CD14-positive monocyte (primary cell): ENCODE results near the gene RAF1. TPM values are rescaled to one million over a fixed set of nuclear protein-coding genes. Genes with fewer than 3 reads are reported as not detected.

Source experiments
- DNase-seq, 3 donors: peaks; one replicate each; pipeline ENCODE4 v3.0.0-alpha.2; 2011 to 2022
- H2AFZ ChIP-seq: 2 replicates; pipeline ENCODE4 v1.6.0; 2012; ENCODE audit warnings: mild to moderate bottlenecking, low read depth, low read length, inconsistent platforms; ENCODE audit not compliant: insufficient read depth, poor library complexity, severe bottlenecking
- H3K27ac ChIP-seq, 2 donors: 1 replicate in 1 of 2; 2 replicates in 1 of 2; pipeline ENCODE4 v1.5.1; 2012 to 2013; ENCODE audit warnings: low read length in 2 of 2, control low read depth in 1 of 2, inconsistent platforms in 1 of 2, low read depth in 1 of 2, mild to moderate bottlenecking in 1 of 2
- H3K27me3 ChIP-seq, 2 donors: one replicate each; pipeline versions ENCODE4 v1.6.0 to v1.6.1; 2011 to 2013; ENCODE audit warnings: low read length in 2 of 2; ENCODE audit not compliant: control insufficient read depth in 2 of 2, insufficient read depth in 2 of 2
- H3K36me3 ChIP-seq, 2 donors: replicated peaks in 1 of 2; 1 replicate in 1 of 2; 2 replicates in 1 of 2; pipeline versions ENCODE4 v1.5.1 to v1.6.1; 2012 to 2013; ENCODE audit warnings: low read length in 2 of 2, control low read depth in 1 of 2, inconsistent platforms in 1 of 2, mild to moderate bottlenecking in 1 of 2; ENCODE audit not compliant: insufficient read depth in 2 of 2, control insufficient read depth in 1 of 2
- H3K4me1 ChIP-seq, 2 donors: 1 replicate in 1 of 2; 2 replicates in 1 of 2; pipeline versions ENCODE4 v1.5.1 to v1.6.1; 2012 to 2013; ENCODE audit warnings: low read length in 2 of 2, control low read depth in 1 of 2, inconsistent platforms in 1 of 2, mild to moderate bottlenecking in 1 of 2, moderate library complexity in 1 of 2; ENCODE audit not compliant: insufficient read depth in 2 of 2, control insufficient read depth in 1 of 2
- H3K4me2 ChIP-seq: replicated peaks from 2 replicates; pipeline ENCODE3; 2012; ENCODE audit warnings: low read length, moderate library complexity, mild to moderate bottlenecking; ENCODE audit not compliant: poor library complexity, severe bottlenecking; ENCODE audit errors: extremely low read depth
- H3K4me3 ChIP-seq, 3 experiments: fragments of 200-600 bp in 1 of 3; sonication (generic) in 1 of 3; replicated peaks in 1 of 3; 1 replicate in 2 of 3; 2 replicates in 1 of 3; pipeline ENCODE4 v1.5.1; 2011 to 2013; ENCODE audit warnings: low read length in 3 of 3, mild to moderate bottlenecking in 3 of 3, control low read depth in 2 of 3, low read depth in 2 of 3, inconsistent platforms in 1 of 3, moderate library complexity in 1 of 3
- H3K79me2 ChIP-seq: 2 replicates; pipeline ENCODE4 v1.6.0; 2012; ENCODE audit warnings: mild to moderate bottlenecking, control low read depth, inconsistent platforms, low read length, moderate library complexity; ENCODE audit not compliant: insufficient read depth
- H3K9ac ChIP-seq: 2 replicates; pipeline ENCODE4 v1.6.0; 2017; ENCODE audit warnings: low read length, mild to moderate bottlenecking; ENCODE audit not compliant: insufficient read depth, poor library complexity, severe bottlenecking
- H3K9me3 ChIP-seq, 2 donors: replicated peaks in 1 of 2; 1 replicate in 1 of 2; 2 replicates in 1 of 2; pipeline versions ENCODE4 v1.5.1 to v1.6.1; 2012 to 2013; ENCODE audit warnings: low read length in 2 of 2, control low read depth in 1 of 2; ENCODE audit not compliant: control insufficient read depth in 1 of 2, insufficient read depth in 1 of 2
- H4K20me1 ChIP-seq: 2 replicates; pipeline ENCODE4 v1.6.0; 2012; ENCODE audit warnings: mild to moderate bottlenecking, low read length, control low read depth, moderate library complexity; ENCODE audit not compliant: insufficient read depth
- H3K27ac Mint-ChIP-seq, 7 donors: one replicate each; pipeline ENCODE4 v1.8.0; 2020; ENCODE audit warnings: mild to moderate bottlenecking in 7 of 7, mixed read lengths in 7 of 7, moderate library complexity in 6 of 7, inconsistent platforms in 2 of 7
- H3K27me3 Mint-ChIP-seq, 3 donors: one replicate each; pipeline ENCODE4 v1.8.0; 2021 to 2022; ENCODE audit warnings: low read depth in 3 of 3, mild to moderate bottlenecking in 3 of 3, mixed read lengths in 3 of 3, moderate library complexity in 3 of 3, inconsistent platforms in 1 of 3
- H3K36me3 Mint-ChIP-seq, 2 donors: one replicate each; pipeline ENCODE4 v1.8.0; 2020; ENCODE audit warnings: mixed read lengths in 2 of 2, inconsistent platforms in 1 of 2, mild to moderate bottlenecking in 1 of 2
- H3K4me1 Mint-ChIP-seq: one replicate; pipeline ENCODE4 v1.8.0; 2020; ENCODE audit warnings: mild to moderate bottlenecking, mixed read lengths
- H3K4me3 Mint-ChIP-seq, 2 donors: one replicate each; pipeline ENCODE4 v1.8.0; 2020; ENCODE audit warnings: mild to moderate bottlenecking in 2 of 2, mixed read lengths in 2 of 2, moderate library complexity in 1 of 2
- H3K9me3 Mint-ChIP-seq, 7 donors: one replicate each; pipeline ENCODE4 v1.8.0; 2020 to 2022; ENCODE audit warnings: mixed read lengths in 7 of 7, mild to moderate bottlenecking in 6 of 7, moderate library complexity in 6 of 7, inconsistent platforms in 2 of 7
- WGBS: methylation state at CpG from one replicate; pipeline ENCODE4 v1.1.5; 2013; ENCODE audit warnings: missing lambda C conversion rate; ENCODE audit not compliant: insufficient coverage; 5-methylcytosine and 5-hydroxymethylcytosine counted together
- intact Hi-C, 2 donors: fragments of 100-400 bp; cut with micrococcal nuclease; formaldehyde crosslinking; loops; one replicate each; pipeline versions ENCODE4 v1.15.0 to v1.15.1; 2023
- polyA plus RNA-seq, 3 donors: library from polyadenylated mRNA; depleted of rRNA in 1 of 3; unstranded in 2 of 3; stranded (reverse) in 1 of 3; fragments of 300-500 nt in 2 of 3; fragments of >200 nt in 1 of 3; fragmentation: Illumina TruSeq in 2 of 3; gene quantifications; 1 replicate in 2 of 3; 2 replicates in 1 of 3; pipeline ENCODE4 v1.2.3, GENCODE V29; 2012 to 2021
- TF ChIP-seq, protein P1 (sequence below): fragments of 200-600 bp; IDR thresholded peaks from one replicate; pipeline ENCODE4 v1.8.0; 2022; ENCODE audit warnings: antibody characterized with exemption, mild to moderate bottlenecking

Gene RAF1
- polyA plus RNA-seq, 3 donors: 73.0 to 181 (median 79.5) TPM

DNA sequence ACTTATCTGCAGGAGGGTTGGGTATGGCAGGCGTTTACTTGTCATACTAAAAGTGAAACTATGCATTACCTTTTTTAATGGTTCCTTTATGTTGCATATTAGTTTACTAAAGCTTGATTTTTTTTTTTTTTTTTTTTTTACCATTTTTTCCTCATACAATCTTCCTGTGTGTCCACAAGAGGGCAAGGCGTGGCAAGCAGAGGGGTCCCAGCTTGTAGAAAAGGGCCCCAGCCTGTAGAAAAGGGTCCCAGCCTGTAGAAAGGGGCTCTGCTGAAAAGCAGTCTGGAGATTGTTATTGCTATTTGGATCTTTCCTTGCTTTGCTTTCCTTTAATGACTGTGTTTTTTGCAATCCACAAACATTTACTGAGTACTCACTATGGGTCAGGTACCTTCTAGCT is 85.2 kb downstream of the RAF1 start:
- no peak overlapping the region for H2AFZ ChIP-seq
- WGBS: no CpG with 5 or more reads among the region's 2 CpGs
- intact Hi-C loops: no loop called here

DNA sequence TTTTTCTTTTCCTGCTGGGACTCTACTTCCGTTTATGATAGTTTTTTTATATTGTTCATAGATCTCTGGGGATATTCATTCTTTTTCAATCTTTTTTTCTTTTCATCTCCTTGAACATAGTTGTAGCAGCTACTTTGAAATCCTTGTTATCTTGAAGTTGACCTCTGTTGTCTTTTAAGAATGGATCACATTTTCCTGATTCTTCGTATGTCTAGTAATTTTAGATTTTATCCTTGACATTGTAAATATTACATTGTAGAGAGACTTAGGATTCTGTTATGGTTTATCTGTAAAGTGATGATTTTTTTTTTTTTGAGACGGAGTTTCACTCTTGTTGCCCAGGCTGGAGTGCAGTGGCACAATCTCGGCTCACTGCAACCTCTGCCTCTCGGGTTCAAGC is 86.5 kb downstream of the RAF1 start:
- DNase-seq: no peak
- peaks cover 15% of the 10 kb centered on the region for H4K20me1 ChIP-seq
- peak overlapping the region in 1 of 2 donors; percentile 31 for H3K27ac ChIP-seq
- H3K36me3 ChIP-seq: peaks cover 80 to 93% of the 10 kb centered on the region in 2 donors
- H3K27me3 ChIP-seq: no peaks in the 10 kb centered on the region
- peaks cover 78 to 95% of the 10 kb centered on the region in 2 donors for H3K36me3 Mint-ChIP-seq
- no peaks in the 10 kb centered on the region for H3K27me3 Mint-ChIP-seq
- H3K4me1 Mint-ChIP-seq: peaks cover 8% of the 10 kb centered on the region
- H3K4me1 ChIP-seq: no peaks in the 10 kb centered on the region
- H3K4me2 ChIP-seq: no peak overlapping the region
- WGBS: 100% methylated on average over 3 of the region's 5 CpGs
- TF ChIP-seq, protein P1, sequence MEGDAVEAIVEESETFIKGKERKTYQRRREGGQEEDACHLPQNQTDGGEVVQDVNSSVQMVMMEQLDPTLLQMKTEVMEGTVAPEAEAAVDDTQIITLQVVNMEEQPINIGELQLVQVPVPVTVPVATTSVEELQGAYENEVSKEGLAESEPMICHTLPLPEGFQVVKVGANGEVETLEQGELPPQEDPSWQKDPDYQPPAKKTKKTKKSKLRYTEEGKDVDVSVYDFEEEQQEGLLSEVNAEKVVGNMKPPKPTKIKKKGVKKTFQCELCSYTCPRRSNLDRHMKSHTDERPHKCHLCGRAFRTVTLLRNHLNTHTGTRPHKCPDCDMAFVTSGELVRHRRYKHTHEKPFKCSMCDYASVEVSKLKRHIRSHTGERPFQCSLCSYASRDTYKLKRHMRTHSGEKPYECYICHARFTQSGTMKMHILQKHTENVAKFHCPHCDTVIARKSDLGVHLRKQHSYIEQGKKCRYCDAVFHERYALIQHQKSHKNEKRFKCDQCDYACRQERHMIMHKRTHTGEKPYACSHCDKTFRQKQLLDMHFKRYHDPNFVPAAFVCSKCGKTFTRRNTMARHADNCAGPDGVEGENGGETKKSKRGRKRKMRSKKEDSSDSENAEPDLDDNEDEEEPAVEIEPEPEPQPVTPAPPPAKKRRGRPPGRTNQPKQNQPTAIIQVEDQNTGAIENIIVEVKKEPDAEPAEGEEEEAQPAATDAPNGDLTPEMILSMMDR: no peak
- H3K9me3 Mint-ChIP-seq: peaks cover 0 to 1% (median 0%) of the 10 kb centered on the region in 7 donors
- no peak overlapping the region for H3K4me3 Mint-ChIP-seq
- no peaks in the 10 kb centered on the region for H3K9me3 ChIP-seq
- no peak overlapping the region for H3K9ac ChIP-seq
- H3K27ac Mint-ChIP-seq: peak overlapping the region in 1 of 7 donors; percentile 2
- no peaks in the 10 kb centered on the region for H3K79me2 ChIP-seq
- intact Hi-C loops: no loop called here
- H2AFZ ChIP-seq: no peak overlapping the region
- no peak overlapping the region for H3K4me3 ChIP-seq

More for the DNA sequence above, 85.2 kb downstream of the RAF1 start:
- TF ChIP-seq, protein P1: peak; percentile 8
- Mint-ChIP-seq H3K36me3 (peaks cover 79 to 92% of the 10 kb centered on the region in 2 donors), H3K4me3 (no peak overlapping the region), H3K27ac (peak overlapping the region in 1 of 7 donors; percentile 43), H3K27me3 (no peaks in the 10 kb centered on the region), H3K9me3 (peaks cover 0 to 1% (median 0%) of the 10 kb centered on the region in 7 donors), H3K4me1 (peaks cover 8% of the 10 kb centered on the region)
- Histone ChIP-seq H3K9me3 (no peaks in the 10 kb centered on the region), H3K4me2 (no peak overlapping the region), H3K79me2 (no peaks in the 10 kb centered on the region), H3K27me3 (no peaks in the 10 kb centered on the region), H3K9ac (no peak overlapping the region), H3K36me3 (peaks cover 82 to 94% of the 10 kb centered on the region in 2 donors), H3K4me1 (no peaks in the 10 kb centered on the region), H3K4me3 (no peak overlapping the region), H4K20me1 (peaks cover 26% of the 10 kb centered on the region), H3K27ac (no peak overlapping the region)
- DNase-seq: no peak
